HepG2 (cell line): ENCODE results near the gene CTPS2. TPM values are rescaled to one million over a fixed set of nuclear protein-coding genes. Genes with fewer than 3 reads are reported as not detected.

Experiments
- ATAC-seq: fragments of 200-7000 bp; cut with Tn5 transposase; 3 replicates; pipeline ENCODE4 v1.9.1; 2020; ENCODE audit warnings: mild to moderate bottlenecking, moderate library complexity
- BruUV-seq: library from RNA; stranded (reverse); fragments of 400-500 nt; replicated peaks from 2 replicates; lab custom pipeline; 2021; lab: Mats Ljungman, UMichigan
- CTCF ChIA-PET: fragments of 300-600 bp; formaldehyde crosslinking; extraction: SDS; loops from one replicate; lab custom pipeline; 2021; ENCODE audit warnings: low total read pairs, inconsistent platforms, low intra/inter-chr PET ratio; lab: Yijun Ruan, JAX
- POLR2A ChIA-PET: fragments of 350-600 bp; sonication (Branson Sonifier 250); formaldehyde crosslinking; loops from one replicate; lab custom pipeline; 2020; ENCODE audit warnings: antibody characterized with exemption, inconsistent platforms; lab: Yijun Ruan, JAX
- DNase-seq: peaks from one replicate; pipeline ENCODE4 v3.0.0-alpha.2; 2015; ENCODE audit warnings: low spot score
- FAIRE-seq: peaks from 3 replicates; lab custom pipeline; 2011; peaks lifted over from hg19 to GRCh38; lab: Jason Lieb, UNC
- H2AFZ ChIP-seq: one replicate; pipeline ENCODE4 v1.6.1; 2011; ENCODE audit warnings: low read length, inconsistent platforms
- H3K27ac ChIP-seq: fragments of 300-600 bp; 3 replicates; pipeline ENCODE4 v1.8.0; 2011; ENCODE audit warnings: mixed run types, mild to moderate bottlenecking, mixed read lengths, low read length, inconsistent platforms; ENCODE audit not compliant: insufficient read depth; ENCODE audit errors: extremely low read length
- H3K27me3 ChIP-seq, 2 experiments: fragments of 200-600 bp in 1 of 2; 2 replicates in 1 of 2; 3 replicates in 1 of 2; pipeline versions ENCODE4 v1.6.0 to v1.8.0; 2011; ENCODE audit warnings: low read length in 2 of 2, mild to moderate bottlenecking in 2 of 2, moderate library complexity in 2 of 2, inconsistent platforms in 1 of 2; ENCODE audit not compliant: insufficient read depth in 2 of 2, control insufficient read depth in 1 of 2
- H3K36me3 ChIP-seq, 2 experiments: fragments of 200-600 bp in 1 of 2; replicated peaks in 1 of 2; 2 replicates in 1 of 2; 3 replicates in 1 of 2; pipeline versions ENCODE4 v1.5.1 to v1.8.0; 2011; ENCODE audit warnings: low read length in 2 of 2, inconsistent platforms in 1 of 2; ENCODE audit not compliant: insufficient read depth in 2 of 2, control insufficient read depth in 1 of 2
- H3K4me1 ChIP-seq: 2 replicates; pipeline ENCODE4 v1.5.1; 2012; ENCODE audit warnings: low read length, inconsistent platforms; ENCODE audit not compliant: insufficient read depth
- H3K4me2 ChIP-seq: 2 replicates; pipeline ENCODE4 v1.6.0; 2011; ENCODE audit warnings: low read depth, low read length, inconsistent platforms
- H3K4me3 ChIP-seq, 3 experiments: fragments of 200-600 bp in 1 of 3; sonication (generic), shearing (Covaris generic) in 1 of 3; replicated peaks in 1 of 3; 2 replicates each; pipeline ENCODE4 v1.5.1; 2011 to 2016; ENCODE audit warnings: low read length in 3 of 3, inconsistent platforms in 2 of 3, low read depth in 2 of 3, mild to moderate bottlenecking in 2 of 3, control low read depth in 1 of 3, mixed read lengths in 1 of 3; ENCODE audit not compliant: insufficient read depth in 1 of 3
- H3K79me2 ChIP-seq: one replicate; pipeline ENCODE4 v1.6.1; 2011; ENCODE audit warnings: low read length, inconsistent platforms; ENCODE audit not compliant: insufficient read depth
- H3K9ac ChIP-seq: 2 replicates; pipeline ENCODE4 v1.6.0; 2011; ENCODE audit warnings: mild to moderate bottlenecking, low read depth, low read length, inconsistent platforms; ENCODE audit not compliant: insufficient read depth
- H3K9me3 ChIP-seq: 2 replicates; pipeline ENCODE4 v1.5.1; 2012; ENCODE audit warnings: mild to moderate bottlenecking, low read length
- H4K20me1 ChIP-seq: 2 replicates; pipeline ENCODE4 v1.6.0; 2011; ENCODE audit warnings: inconsistent platforms, mild to moderate bottlenecking, low read length, moderate library complexity; ENCODE audit not compliant: insufficient read depth
- BRCA1 ChIP-seq: sonication (generic); formaldehyde crosslinking; IDR thresholded peaks from 2 replicates; pipeline ENCODE4 v1.4.0; 2020; ENCODE audit warnings: missing genetic modification reagents
- HDAC2 ChIP-seq: sonication (generic); formaldehyde crosslinking; IDR thresholded peaks from 2 replicates; pipeline ENCODE4 v1.4.0; 2020; ENCODE audit warnings: missing genetic modification reagents
- HHEX ChIP-seq: IDR thresholded peaks from 2 replicates; pipeline ENCODE4 v1.6.1; 2016; ENCODE audit warnings: control low read depth
- HNF4G ChIP-seq, 2 experiments: sonication (generic) in 1 of 2; formaldehyde crosslinking in 1 of 2; IDR thresholded peaks; 2 replicates each; pipeline versions ENCODE4 v1.4.0 to v1.6.1; 2011 to 2020; ENCODE audit warnings: borderline replicate concordance in 2 of 2, low read depth in 2 of 2, mild to moderate bottlenecking in 2 of 2, low read length in 1 of 2, missing genetic modification reagents in 1 of 2, moderate library complexity in 1 of 2
- MAX ChIP-seq: IDR thresholded peaks from 2 replicates; pipeline ENCODE4 v1.6.1; 2012; ENCODE audit warnings: inconsistent platforms
- ZGPAT ChIP-seq: IDR thresholded peaks from 2 replicates; pipeline ENCODE4 v1.6.1; 2016; ENCODE audit warnings: mild to moderate bottlenecking
- ZNF205 ChIP-seq: IDR thresholded peaks from 2 replicates; pipeline ENCODE4 v1.6.1; 2018; ENCODE audit warnings: missing biosample characterization, missing genetic modification reagents
- ZNF292 ChIP-seq: sonication (generic); formaldehyde crosslinking; IDR thresholded peaks from 2 replicates; pipeline ENCODE4 v1.8.1; 2022; ENCODE audit warnings: mild to moderate bottlenecking, low read depth, missing genetic modification reagents, borderline replicate concordance
- ZNF296 ChIP-seq: sonication (generic); formaldehyde crosslinking; conservative IDR thresholded peaks from 2 replicates; pipeline ENCODE4 v1.5.0; 2020; ENCODE audit warnings: mild to moderate bottlenecking, missing genetic modification reagents
- WGBS: methylation state at CpG from one replicate; pipeline ENCODE4 v1.1.6; 2017; ENCODE audit warnings: low lambda C conversion rate; 5-methylcytosine and 5-hydroxymethylcytosine counted together
- in situ Hi-C: cut with HindIII; loops from 2 replicates; pipeline ENCODE4 v1.10.0; 2017; ENCODE audit warnings: low pct_unique_long_range_greater_than_20kb; ENCODE audit not compliant: extremely low pct_ligation_motif_present
- intact Hi-C: fragments of 100-400 bp; cut with micrococcal nuclease; formaldehyde crosslinking; loops from one replicate; pipeline ENCODE4 v1.10.0; 2022; ENCODE audit not compliant: unreplicated experiment
- polyA plus RNA-seq, 8 experiments: library from polyadenylated mRNA; depleted of rRNA in 3 of 8; stranded (reverse) in 7 of 8; unstranded in 1 of 8; fragments of >200 nt; fragmentation: Illumina TruSeq in 4 of 8; extraction: Trizol in 4 of 8; gene quantifications; 2 replicates each; pipeline versions ENCODE4 v1.2.1 to v1.2.3, GENCODE V29; 2011 to 2016; ENCODE audit warnings: low read depth in 4 of 8, missing spikeins in 1 of 8, mixed read lengths in 1 of 8; ENCODE audit not compliant: insufficient read depth in 1 of 8
- total RNA-seq, 5 experiments: library from RNA; depleted of rRNA; stranded (reverse); fragments of >200 nt; fragmentation: Illumina TruSeq; extraction: Trizol; gene quantifications; 2 replicates each; pipeline ENCODE4 v1.2.3, GENCODE V29; 2016; ENCODE audit warnings: low read depth in 1 of 5

CTPS2 gene
- total and polyA plus RNA-seq, 2 of the 13 experiments (the other 11 are each of a cell fraction or from before 2014, with no cell fraction given): 10.3 to 26.1 TPM

- H4K20me1 ChIP-seq: no peaks in the 10 kb centered on the region
- H3K4me1 ChIP-seq: no peaks in the 10 kb centered on the region
- H3K36me3 ChIP-seq: no peaks in the 10 kb centered on the region
- WGBS: 19% methylated on average over 1 of the region's 1 CpG
- intact Hi-C loops: no loop called here
- H3K4me2 ChIP-seq: no peak overlapping the region
- POLR2A ChIA-PET: no interaction called here
- in situ Hi-C loops: no loop called here
- ATAC-seq: no peak
- FAIRE-seq: no peak
- H3K9me3 ChIP-seq: no peaks in the 10 kb centered on the region
- no peak overlapping the region for H3K9ac ChIP-seq
- no peak for TF ChIP-seq MAX
- TF ChIP-seq ZNF292: no peak
- no peak for TF ChIP-seq HDAC2 (CRISPR knock-in tag)
- no peak for TF ChIP-seq ZNF205
- no peak for TF ChIP-seq HNF4G (IDR thresholded peaks at IDR 0.05; ENCODE audit: borderline replicate concordance, low read depth, low read length)
- no peak for TF ChIP-seq HNF4G (CRISPR knock-in tag; IDR thresholded peaks at IDR 0.05; ENCODE audit: borderline replicate concordance, low read depth)
- H2AFZ ChIP-seq: no peak overlapping the region
- no TSS peak for BruUV-seq
- no peak overlapping the region for H3K27ac ChIP-seq
- no peak overlapping the region for H3K4me3 ChIP-seq
- H3K27me3 ChIP-seq: no peaks in the 10 kb centered on the region
- no peaks in the 10 kb centered on the region for H3K79me2 ChIP-seq
- DNase-seq: no peak
- CTCF ChIA-PET: no interaction called here
These were observed 138.7 kb downstream of the CTPS2 start for GRCh38 chrX:16573781-16574180.

GRCh38 chrX:16567681-16568080 lies 144.8 kb downstream of the CTPS2 start:
- Histone ChIP-seq H3K4me2 (no peak overlapping the region), H3K27ac (no peak overlapping the region), H3K27me3 (no peaks in the 10 kb centered on the region), H3K9ac (no peak overlapping the region), H3K36me3 (no peaks in the 10 kb centered on the region), H3K9me3 (no peaks in the 10 kb centered on the region), H3K79me2 (no peaks in the 10 kb centered on the region), H3K4me3 (no peak overlapping the region), H4K20me1 (no peaks in the 10 kb centered on the region), H3K4me1 (no peaks in the 10 kb centered on the region), H2AFZ (no peak overlapping the region)
- 54% methylated on average over 4 of the region's 4 CpGs for WGBS
- FAIRE-seq (no peak), ATAC-seq (no peak), DNase-seq (no peak)
- in situ Hi-C loops (no loop called here), intact Hi-C loops (no loop called here)
- CTCF ChIA-PET: no interaction called here
- TF ChIP-seq ZGPAT (CRISPR knock-in tag): no peak
- no peak for TF ChIP-seq ZNF296
- TF ChIP-seq HHEX (CRISPR knock-in tag): no peak
- no peak for TF ChIP-seq BRCA1 (CRISPR knock-in tag)
- POLR2A ChIA-PET: no interaction called here
- BruUV-seq: no TSS peak
